ENCODE data around the gene UBE2E1.
A peak's percentile ranks its signal among the peaks of the same experiment; 100 is the strongest.
"Not testable (repeated sequence)": the region's sequence is repeated elsewhere in the genome, so short reads cannot be mapped to it uniquely, and the experiment has no call there.

The UBE2E1 gene

DNA sequence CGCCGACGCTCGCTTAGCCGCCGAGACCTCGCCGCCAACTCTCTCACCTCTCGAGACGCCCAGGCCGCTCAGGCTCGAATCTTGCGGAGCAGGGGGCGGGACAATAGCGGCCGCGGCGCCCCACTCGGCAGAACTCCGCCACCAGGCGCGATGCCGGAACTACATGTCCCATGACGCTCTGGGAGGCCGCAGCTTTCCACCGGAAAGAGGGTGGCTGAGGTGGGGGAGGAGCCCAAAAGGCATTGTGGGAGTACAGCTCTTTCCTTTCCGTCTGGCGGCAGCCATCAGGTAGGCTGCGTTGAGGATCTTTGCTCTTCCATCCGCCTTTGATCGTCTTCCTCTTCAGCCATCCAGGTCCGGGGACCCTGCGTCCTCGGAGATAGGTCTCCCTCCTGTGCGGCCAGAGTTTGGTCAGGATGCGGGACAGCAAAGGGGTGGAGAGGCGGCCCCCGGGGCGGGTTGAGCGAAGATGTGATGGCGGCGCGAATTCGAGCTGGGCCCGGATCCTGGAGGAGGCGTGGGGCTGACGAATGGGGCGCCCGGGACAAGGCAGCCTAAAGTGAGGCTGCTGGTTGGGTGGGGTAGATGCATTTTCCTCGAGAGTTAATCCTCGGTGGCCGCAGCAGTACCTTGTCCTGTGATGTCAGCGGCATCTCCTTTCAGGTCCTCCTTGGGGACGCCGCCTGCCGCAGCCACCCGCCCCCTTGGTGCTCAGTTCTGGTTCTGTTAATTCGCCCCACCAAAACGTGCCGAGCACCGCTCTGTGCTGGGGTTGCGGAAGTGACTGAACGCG is 111.3 kb downstream of the UBE2E1 start, which contains the start of the genes NKIRAS1 and RPL15:
NKIRAS1 (minus strand) TSS at position 105 of the 793 bp plus-strand sequence. CDS start 6,086 bp downstream, outside the sequence.
RPL15 (plus strand) TSS at position 247 of the 793 bp plus-strand sequence. CDS start 728 bp downstream, outside the sequence.
- peak; percentile 97 for DNase-seq (ENCODE audit: low spot score)

DNA sequence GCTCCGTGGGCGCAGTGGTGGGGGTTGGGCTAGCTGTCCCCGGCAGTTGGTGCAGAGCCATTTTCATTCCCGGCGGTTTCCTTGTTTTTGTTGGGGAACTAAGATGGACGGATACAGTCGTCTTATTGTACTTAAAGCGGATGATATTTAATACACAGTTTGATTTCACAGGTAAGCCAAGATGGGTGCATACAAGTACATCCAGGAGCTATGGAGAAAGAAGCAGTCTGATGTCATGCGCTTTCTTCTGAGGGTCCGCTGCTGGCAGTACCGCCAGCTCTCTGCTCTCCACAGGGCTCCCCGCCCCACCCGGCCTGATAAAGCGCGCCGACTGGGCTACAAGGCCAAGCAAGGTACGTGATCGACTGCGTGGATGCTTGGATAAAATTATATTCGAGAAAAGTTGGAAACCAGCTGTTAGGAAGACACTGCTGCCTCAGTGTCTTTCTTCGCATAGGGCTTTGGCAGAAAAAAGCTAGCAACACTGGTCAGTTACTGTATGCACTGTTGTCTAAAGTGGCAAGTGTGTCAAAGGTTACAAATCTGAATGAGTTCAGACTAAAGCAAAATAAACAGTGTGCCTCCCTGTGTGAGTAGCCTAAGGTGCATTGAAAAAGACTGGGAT is 112.0 kb downstream of the UBE2E1 start:
- DNase-seq (ENCODE audit: low spot score), result peak; percentile 65

DNA sequence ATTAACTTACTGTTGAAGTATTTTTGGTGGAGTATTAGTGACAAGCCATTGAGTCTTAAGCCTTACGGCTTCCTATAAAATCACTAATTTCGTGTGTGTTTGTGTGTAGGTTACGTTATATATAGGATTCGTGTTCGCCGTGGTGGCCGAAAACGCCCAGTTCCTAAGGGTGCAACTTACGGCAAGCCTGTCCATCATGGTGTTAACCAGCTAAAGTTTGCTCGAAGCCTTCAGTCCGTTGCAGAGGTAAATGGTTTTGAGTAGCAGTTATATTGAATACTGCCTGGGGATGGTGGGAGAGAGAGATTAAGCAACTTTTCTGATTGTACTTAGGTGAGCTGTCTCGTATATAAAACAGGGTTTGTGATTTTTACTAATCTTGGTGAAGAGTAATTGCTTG is 112.6 kb downstream of the UBE2E1 start:
- not testable (repeated sequence) for DNase-seq (ENCODE audit: low spot score)

DNA sequence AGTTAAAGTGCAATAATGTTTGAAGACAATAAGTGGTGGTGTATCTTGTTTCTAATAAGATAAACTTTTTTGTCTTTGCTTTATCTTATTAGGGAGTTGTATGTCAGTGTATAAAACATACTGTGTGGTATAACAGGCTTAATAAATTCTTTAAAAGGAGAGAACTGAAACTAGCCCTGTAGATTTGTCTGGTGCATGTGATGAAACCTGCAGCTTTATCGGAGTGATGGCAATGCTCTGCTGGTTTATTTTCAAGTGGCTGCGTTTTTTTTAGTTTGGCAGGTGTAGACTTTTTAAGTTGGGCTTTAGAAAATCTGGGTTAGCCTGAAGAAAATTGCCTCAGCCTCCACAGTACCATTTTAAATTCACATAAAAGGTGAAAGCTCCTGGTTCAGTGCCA is 113.9 kb downstream of the UBE2E1 start:
- DNase-seq (ENCODE audit: low spot score), result no peak

DNA sequence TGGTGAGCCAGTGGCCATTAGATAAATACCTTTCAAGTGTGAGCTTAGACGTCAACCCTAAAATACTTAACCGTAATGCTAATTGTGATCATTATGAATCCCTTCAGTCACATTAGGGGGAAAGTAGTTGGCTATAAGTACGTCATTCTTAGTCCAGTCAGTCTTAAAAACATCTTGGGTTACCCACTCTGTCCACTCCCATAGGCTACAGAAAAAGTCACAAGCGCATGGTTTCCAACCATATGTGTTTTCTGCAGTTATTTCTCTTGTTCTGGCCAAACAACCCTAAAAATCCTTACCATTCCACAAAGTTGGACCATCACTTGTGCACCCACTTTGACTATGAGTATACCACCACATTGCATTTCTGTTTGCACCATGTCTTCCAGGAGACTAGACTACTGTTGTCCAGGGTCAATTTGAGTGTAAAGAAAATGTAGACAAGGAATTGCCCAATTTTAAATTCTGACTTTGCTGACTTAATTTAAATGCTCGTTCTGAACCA is 114.4 kb downstream of the UBE2E1 start:
- DNase-seq (ENCODE audit: low spot score), result no peak

DNA sequence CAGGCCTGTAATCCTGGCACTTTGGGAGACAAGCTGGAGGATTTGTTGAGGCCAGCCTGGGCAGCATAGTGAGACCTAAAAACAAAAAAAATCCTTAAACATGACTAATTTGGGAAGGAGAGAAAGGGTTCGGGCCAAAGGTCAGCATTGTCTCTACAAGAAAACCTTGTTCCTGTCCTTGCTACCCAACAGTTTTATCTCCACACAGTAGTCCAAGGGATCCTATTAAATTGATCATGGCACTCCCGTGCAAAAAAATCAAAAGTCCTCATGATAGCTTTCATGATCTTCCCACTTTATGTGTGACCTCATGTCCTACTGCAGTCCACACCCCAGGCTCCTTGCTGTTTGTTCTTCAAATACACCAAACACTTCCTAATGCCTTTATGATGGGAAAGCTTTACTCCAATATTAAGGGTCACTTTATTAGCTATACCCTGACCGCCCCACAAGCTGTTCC is 115.3 kb downstream of the UBE2E1 start:
- peak; percentile 20 for DNase-seq (ENCODE audit: low spot score)

DNA sequence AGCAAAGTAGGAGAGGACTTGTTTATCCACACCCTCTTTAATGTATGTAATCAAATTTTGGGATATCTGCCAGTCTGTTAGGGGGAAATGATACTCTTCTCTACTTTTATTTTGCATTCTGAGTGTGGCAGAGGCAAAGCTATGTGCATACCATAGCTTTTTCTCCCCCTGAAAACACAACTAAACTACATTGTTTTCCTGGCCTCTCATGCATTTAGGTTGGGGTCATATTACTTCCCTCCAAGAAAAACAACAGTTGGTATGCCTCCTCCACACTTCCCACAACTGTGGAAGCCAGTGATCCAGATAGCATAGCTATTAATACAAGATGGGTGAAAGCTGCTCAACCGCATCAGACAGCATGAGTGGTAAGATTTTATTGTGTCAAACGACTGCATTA is 118.0 kb downstream of the UBE2E1 start:
- peak; percentile 80 for DNase-seq (ENCODE audit: low spot score)

DNA sequence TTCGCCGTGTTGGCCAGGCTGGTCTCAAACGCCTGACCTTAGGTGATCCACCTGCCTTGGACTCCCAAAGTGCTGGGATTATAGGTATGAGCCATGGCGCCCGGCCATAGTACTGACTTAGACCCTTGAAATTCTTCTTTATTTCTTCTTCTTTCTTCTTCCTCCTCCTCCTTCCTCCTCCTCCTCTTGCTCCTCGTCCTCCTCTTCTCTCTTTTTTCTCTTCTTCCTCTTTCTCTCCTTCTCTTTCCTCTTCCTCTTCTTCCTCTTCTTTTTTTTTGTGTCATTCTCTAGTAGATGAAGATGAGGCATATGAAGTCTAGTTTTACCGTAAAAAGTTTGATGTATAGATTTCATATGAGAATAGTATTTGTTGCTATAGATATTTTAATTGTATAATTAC is 120.5 kb downstream of the UBE2E1 start:
- no peak for DNase-seq (ENCODE audit: low spot score)

DNA sequence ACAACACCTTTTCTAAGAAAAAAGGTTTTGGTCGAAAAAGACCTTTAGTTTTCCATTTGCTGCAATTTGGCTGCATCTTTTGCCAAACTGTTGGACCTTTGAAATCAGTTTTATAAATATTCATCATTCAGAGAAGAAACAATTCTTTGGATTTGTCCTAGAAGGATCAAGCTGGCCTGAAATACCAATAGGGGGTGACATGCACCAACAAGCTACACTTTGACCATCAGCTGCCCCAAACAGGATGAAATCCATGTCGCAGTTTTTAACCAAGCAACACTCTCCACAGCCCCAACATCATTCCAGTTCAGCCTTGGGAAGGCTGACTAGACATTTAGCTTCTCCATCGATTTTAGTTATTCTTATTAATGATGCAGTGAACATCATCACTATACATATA is 121.0 kb downstream of the UBE2E1 start:
- no peak for DNase-seq (ENCODE audit: low spot score)

DNA sequence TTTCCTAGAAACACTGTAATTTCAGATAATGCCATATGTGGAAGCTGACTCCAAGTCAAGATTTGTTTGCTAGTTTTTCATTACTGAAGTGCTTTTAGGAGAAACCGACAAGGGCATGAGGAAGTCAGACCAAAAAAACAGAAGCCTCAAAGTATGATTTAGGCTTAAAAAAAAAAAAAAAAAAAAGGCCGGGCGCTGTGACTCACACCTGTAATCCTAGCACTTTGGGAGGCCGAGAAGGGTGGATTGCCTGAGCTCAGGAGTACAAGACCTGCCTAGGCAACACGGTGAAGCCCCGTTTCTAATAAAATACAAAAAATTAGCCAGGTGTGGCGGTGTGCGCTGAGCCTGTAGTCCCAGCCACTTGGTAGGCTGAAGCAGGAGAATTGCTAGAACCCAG is 122.8 kb downstream of the UBE2E1 start:
- DNase-seq (ENCODE audit: low spot score), result peak; percentile 79

DNA sequence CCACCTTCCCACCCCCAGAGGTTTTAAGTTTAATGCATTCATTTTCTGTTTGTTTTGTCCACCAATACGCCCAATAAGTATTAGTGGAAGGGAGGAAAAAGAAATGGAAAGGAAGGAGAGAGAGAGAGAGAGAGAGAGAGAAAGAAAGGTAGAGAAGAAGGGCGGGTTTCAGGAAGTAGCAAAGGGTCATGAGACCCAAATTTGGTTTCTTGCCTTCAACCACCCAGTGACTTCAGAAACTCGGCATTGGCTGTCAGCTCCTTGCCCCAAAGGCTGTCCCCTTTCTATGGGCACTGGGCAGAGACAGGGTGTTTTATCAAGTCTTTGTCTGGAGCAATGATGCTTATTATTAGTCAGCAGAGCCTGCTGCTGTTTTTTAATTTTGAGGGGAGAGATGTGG is 125.8 kb downstream of the UBE2E1 start:
- no peak for DNase-seq (ENCODE audit: low spot score)

DNA sequence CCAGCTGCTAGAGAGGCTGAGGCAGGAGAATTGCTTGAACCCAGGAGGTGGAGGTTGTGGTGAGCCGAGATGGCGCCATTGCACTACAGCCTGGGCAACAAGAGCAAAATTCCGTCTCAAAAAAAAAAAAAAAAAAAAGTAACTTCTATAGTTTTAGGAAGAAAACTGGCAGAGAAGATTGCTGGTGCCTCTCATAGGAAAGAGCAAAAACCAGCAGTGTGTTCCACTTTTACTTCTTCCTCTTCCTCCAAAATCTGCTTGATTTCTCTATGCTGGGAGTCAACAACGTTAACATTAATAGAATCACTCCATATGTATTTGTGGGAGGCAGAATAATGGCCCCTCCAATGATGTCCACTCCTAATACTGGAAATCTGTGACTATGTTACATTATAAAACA is 126.8 kb downstream of the UBE2E1 start:
- no peak for DNase-seq (ENCODE audit: low spot score)

DNA sequence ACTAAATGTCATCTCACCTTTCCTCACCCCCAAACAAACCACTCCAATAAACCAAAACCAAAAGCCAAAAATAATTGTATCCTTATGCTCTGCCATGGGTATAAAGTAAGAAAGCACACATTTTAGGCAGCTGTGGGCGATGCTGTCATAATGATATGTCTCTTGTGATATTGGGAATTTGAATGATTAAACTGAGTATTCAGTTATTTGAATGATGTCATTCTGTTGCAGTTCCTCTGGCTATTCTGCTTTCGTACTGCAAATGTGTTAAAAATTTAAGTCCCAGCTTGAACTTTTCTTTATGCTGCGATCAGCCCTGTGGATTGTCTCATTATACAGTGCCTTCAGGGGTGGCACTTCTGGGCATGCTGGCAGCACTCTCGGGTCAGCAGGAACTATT is 128.5 kb downstream of the UBE2E1 start:
- DNase-seq (ENCODE audit: low spot score), result no peak

DNA sequence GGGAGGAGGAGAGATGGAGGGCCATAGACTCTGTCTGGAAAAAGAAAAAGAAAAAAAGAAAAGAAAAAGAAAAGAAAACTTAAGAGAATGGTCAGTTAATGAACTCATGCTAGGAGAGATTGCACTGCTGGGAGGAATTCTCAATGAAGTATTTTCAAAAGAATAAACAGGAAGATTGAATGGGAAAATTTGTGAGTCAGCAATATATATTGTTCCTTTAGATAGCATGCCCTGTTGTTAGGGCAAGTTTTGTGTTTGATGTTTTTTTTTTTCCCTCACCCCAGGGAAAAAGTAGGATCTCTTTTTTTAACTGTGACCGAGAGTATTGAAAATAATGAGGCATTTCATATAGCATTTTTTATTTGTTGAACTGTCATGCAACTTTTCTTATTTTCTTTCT is 131.5 kb downstream of the UBE2E1 start:
- DNase-seq (ENCODE audit: low spot score), result no peak

DNA sequence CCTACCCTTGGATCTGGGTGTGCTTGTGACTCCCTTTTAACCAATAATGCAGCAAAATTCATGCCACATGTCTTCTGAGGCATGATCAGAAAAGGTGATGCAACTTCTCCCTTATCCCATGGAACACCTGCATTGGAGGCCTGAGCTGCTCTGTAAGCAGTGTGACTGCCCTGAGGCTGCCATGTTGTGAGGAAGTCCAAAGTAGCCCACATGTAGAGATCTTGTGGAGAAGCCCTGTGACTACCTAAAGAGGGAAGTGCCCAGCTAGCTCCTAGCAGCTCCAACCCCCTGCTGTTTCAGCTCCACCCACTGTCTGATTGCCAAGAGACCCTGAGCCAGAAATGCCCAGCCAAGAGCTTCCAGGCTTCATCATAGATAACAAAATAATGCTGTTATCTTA is 132.9 kb downstream of the UBE2E1 start:
- DNase-seq (ENCODE audit: low spot score), result no peak

DNA sequence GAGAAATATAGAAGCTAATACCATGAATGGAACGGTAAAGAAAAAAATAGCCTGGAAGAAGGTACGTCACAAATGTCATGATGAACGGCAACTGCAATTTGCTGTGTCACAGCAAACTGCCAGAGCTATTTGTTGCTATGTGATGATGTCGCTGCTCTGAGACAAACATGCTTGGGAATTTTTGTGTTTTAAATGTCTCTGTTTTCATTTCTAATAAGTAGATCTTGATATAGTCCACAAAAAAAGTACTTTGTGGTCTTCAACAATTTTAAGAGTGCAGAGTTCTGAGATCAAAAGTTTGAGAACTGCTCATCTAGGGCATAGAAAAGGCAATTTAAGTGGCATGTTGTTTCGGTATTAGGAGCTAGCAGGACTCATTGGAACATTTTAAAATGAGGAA is 135.0 kb downstream of the UBE2E1 start:
- DNase-seq (ENCODE audit: low spot score), result no peak
